MCF 10A (cell line): ENCODE data around the gene NDUFS5. TPM values are rescaled to one million over a fixed set of nuclear protein-coding genes. Genes with fewer than 3 reads are reported as not detected.

Source experiments
- BruUV-seq: library from RNA; stranded (reverse); fragments of 400-500 nt; replicated peaks from 2 replicates; lab custom pipeline; 2021; lab: Mats Ljungman, UMichigan
- CTCF ChIA-PET: fragments of 300-600 bp; sonication (Branson Sonifier 250); formaldehyde crosslinking; extraction: SDS; loops from one replicate; lab custom pipeline; 2021; ENCODE audit warnings: antibody characterized with exemption, inconsistent platforms; lab: Yijun Ruan, JAX
- POLR2A ChIA-PET: fragments of 300-600, 350-650 bp; sonication (Branson Sonifier 250); formaldehyde crosslinking; extraction: SDS; loops from one replicate; lab custom pipeline; 2020; ENCODE audit warnings: antibody characterized with exemption, inconsistent platforms; lab: Yijun Ruan, JAX
- DNase-seq: peaks from one replicate; pipeline ENCODE4 v3.0.0-alpha.2; 2018; ENCODE audit not compliant: unreplicated experiment
- H3K27ac Mint-ChIP-seq: one replicate; pipeline ENCODE4 v1.8.0; 2022; ENCODE audit warnings: mild to moderate bottlenecking, low read depth, mixed read lengths; ENCODE audit not compliant: unreplicated experiment
- H3K27me3 Mint-ChIP-seq: one replicate; pipeline ENCODE4 v1.8.0; 2022; ENCODE audit warnings: mixed read lengths; ENCODE audit not compliant: insufficient read depth, unreplicated experiment
- H3K36me3 Mint-ChIP-seq: one replicate; pipeline ENCODE4 v1.8.0; 2022; ENCODE audit warnings: mild to moderate bottlenecking, moderate library complexity, mixed read lengths; ENCODE audit not compliant: insufficient read depth, unreplicated experiment
- H3K4me1 Mint-ChIP-seq: one replicate; pipeline ENCODE4 v1.8.0; 2022; ENCODE audit warnings: mixed read lengths; ENCODE audit not compliant: insufficient read depth, unreplicated experiment
- H3K4me3 Mint-ChIP-seq: one replicate; pipeline ENCODE4 v1.8.0; 2022; ENCODE audit warnings: mild to moderate bottlenecking, moderate library complexity, mixed read lengths; ENCODE audit not compliant: unreplicated experiment
- H3K9me3 Mint-ChIP-seq: one replicate; pipeline ENCODE4 v1.8.0; 2022; ENCODE audit warnings: mixed read lengths; ENCODE audit not compliant: unreplicated experiment
- CTCF ChIP-seq: fragments of 200-600 bp; IDR thresholded peaks from one replicate; pipeline ENCODE4 v1.8.0; 2022; ENCODE audit warnings: antibody characterized with exemption, mild to moderate bottlenecking; ENCODE audit not compliant: unreplicated experiment
- intact Hi-C: fragments of 100-400 bp; cut with micrococcal nuclease; formaldehyde crosslinking; loops from 2 replicates; pipeline ENCODE4 v1.14.1; 2022
- total RNA-seq: library from RNA; stranded (reverse); gene quantifications from 2 replicates; pipeline ENCODE4 v1.2.3, GENCODE V29; 2022

Gene NDUFS5
- total RNA-seq, 1 experiment from 2014 or later = 233 TPM

- no peak for TF ChIP-seq CTCF
- H3K27ac Mint-ChIP-seq = peak overlapping the region; percentile 76
- H3K4me3 Mint-ChIP-seq = peak overlapping the region; percentile 79
- peaks cover 38% of the 10 kb centered on the region for H3K36me3 Mint-ChIP-seq
- H3K4me1 Mint-ChIP-seq = peaks cover 15% of the 10 kb centered on the region
- no peaks in the 10 kb centered on the region for H3K9me3 Mint-ChIP-seq
- no peak for DNase-seq
- intact Hi-C loops = loop anchor here (2.0 kb wide), 1 partner anchor 120 kb away; the partner anchor contains the start of gene MYCBP
- ChIA-PET POLR2A (interaction anchor here (0.5 to 2.7 kb wide), 20 partner anchors 11 to 966 kb away, joined by 3 to 19 read pairs (median 4); partner anchors contain the start of genes GJA9, MYCBP, NDUFS5 and RHBDL2), CTCF (interaction anchor here (0.6 to 1.3 kb wide), 6 partner anchors 29 to 1153 kb away, joined by 3 to 5 read pairs (median 4); no protein-coding TSS in a partner anchor)
- BruUV-seq = TSS peak; percentile 48
- H3K27me3 Mint-ChIP-seq = no peaks in the 10 kb centered on the region
Measured at GRCh38 chr1:38992412-38993111, 33.6 kb upstream of the NDUFS5 start.

GRCh38 chr1:38994196-38994595, 32.0 kb upstream of the NDUFS5 start:
- no peaks in the 10 kb centered on the region for H3K27me3 Mint-ChIP-seq
- no peak overlapping the region for H3K27ac Mint-ChIP-seq
- DNase-seq = no peak
- H3K4me1 Mint-ChIP-seq = peaks cover 15% of the 10 kb centered on the region
- intact Hi-C loops = no loop called here
- ChIA-PET POLR2A (interaction anchor here (2.3 to 2.7 kb wide), 2 partner anchors 32 to 121 kb away, joined by 13 to 19 read pairs; partner anchors contain the start of genes MYCBP and NDUFS5), CTCF (interaction anchor here (1.3 kb wide), 1 partner anchor 34 kb away, joined by 3 read pairs; no protein-coding TSS in a partner anchor)
- BruUV-seq = no TSS peak
- TF ChIP-seq CTCF = no peak
- H3K9me3 Mint-ChIP-seq = no peaks in the 10 kb centered on the region
- H3K36me3 Mint-ChIP-seq = peaks cover 49% of the 10 kb centered on the region
- H3K4me3 Mint-ChIP-seq = no peak overlapping the region

GRCh38 chr1:38997034-38997900, 28.9 kb upstream of the NDUFS5 start:
- CTCF ChIA-PET = interaction anchor here (0.6 to 1.0 kb wide), 3 partner anchors 94 to 133 kb away, joined by 3 to 4 read pairs (median 3); no protein-coding TSS in a partner anchor
- Mint-ChIP-seq H3K4me3 (no peak overlapping the region), H3K36me3 (peaks cover 78% of the 10 kb centered on the region), H3K4me1 (peaks cover 9% of the 10 kb centered on the region), H3K9me3 (no peaks in the 10 kb centered on the region), H3K27ac (peak overlapping the region; percentile 70), H3K27me3 (no peaks in the 10 kb centered on the region)
- DNase-seq = no peak
- TF ChIP-seq CTCF = no peak
- POLR2A ChIA-PET = interaction anchor here (0.6 to 1.0 kb wide), 5 partner anchors 13 to 1305 kb away, joined by 3 to 5 read pairs (median 3); partner anchors contain the start of gene NDUFS5
- no TSS peak for BruUV-seq
- intact Hi-C loops = no loop called here
